Measurements from ENCODE around the gene CACNA2D2.

The CACNA2D2 gene

DNA sequence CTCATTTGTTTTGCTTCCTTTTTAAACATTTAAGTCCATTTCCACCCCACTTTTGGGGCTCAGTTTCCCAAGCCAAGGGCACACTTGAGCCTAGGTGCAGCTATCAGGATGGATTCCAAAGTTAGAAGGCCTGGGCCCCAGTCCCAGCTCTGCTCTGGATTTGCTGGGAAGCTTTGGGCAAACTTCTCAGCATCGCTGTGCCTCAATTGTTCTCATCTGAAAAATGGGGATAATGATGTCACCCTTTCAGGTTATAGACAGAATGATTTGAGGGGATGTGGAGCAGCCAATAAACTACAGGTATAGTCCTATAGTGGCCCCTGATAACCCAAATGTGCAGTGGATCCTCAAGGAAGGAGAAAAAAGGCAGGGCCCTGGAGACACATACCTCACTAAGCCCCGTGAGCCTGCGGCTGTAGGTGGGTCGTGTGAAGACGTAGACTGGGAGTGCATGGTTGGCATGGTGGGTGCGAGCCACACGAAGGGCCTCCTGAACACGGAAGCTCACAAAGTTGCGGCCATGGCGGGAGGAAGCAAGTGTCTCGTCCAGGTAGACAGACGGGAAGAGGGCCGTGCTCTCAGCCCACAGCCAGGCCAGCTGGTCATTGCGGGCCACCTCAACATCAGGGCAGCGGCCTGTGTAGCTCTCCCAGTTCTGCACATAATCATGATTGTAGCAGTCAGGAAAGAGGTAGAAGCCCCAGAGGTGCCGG lies 184.1 kb downstream of the CACNA2D2 start:
- Histone ChIP-seq H3K27ac (replicated peaks) (no peak overlapping the region), H3K27me3 (ENCODE audit: insufficient read depth, poor library complexity, severe bottlenecking) (no peaks in the 10 kb centered on the region), H3K4me3 (replicated peaks; ENCODE audit: insufficient read depth, low read length) (no peak overlapping the region)
- TF ChIP-seq SPI1 (IDR thresholded peaks at IDR 0.05; ENCODE audit: borderline replicate concordance, low read depth) (no peak), GABPA (IDR thresholded peaks at IDR 0.05; ENCODE audit: low read depth) (no peak), POLR2AphosphoS5 (IDR thresholded peaks at IDR 0.05; ENCODE audit: low read depth) (no peak)
- TF ChIP-seq, protein P1, sequence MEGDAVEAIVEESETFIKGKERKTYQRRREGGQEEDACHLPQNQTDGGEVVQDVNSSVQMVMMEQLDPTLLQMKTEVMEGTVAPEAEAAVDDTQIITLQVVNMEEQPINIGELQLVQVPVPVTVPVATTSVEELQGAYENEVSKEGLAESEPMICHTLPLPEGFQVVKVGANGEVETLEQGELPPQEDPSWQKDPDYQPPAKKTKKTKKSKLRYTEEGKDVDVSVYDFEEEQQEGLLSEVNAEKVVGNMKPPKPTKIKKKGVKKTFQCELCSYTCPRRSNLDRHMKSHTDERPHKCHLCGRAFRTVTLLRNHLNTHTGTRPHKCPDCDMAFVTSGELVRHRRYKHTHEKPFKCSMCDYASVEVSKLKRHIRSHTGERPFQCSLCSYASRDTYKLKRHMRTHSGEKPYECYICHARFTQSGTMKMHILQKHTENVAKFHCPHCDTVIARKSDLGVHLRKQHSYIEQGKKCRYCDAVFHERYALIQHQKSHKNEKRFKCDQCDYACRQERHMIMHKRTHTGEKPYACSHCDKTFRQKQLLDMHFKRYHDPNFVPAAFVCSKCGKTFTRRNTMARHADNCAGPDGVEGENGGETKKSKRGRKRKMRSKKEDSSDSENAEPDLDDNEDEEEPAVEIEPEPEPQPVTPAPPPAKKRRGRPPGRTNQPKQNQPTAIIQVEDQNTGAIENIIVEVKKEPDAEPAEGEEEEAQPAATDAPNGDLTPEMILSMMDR (IDR thresholded peaks at IDR 0.05; ENCODE audit: insufficient read depth, low read length), result no peak
- TF ChIP-seq, protein P2, sequence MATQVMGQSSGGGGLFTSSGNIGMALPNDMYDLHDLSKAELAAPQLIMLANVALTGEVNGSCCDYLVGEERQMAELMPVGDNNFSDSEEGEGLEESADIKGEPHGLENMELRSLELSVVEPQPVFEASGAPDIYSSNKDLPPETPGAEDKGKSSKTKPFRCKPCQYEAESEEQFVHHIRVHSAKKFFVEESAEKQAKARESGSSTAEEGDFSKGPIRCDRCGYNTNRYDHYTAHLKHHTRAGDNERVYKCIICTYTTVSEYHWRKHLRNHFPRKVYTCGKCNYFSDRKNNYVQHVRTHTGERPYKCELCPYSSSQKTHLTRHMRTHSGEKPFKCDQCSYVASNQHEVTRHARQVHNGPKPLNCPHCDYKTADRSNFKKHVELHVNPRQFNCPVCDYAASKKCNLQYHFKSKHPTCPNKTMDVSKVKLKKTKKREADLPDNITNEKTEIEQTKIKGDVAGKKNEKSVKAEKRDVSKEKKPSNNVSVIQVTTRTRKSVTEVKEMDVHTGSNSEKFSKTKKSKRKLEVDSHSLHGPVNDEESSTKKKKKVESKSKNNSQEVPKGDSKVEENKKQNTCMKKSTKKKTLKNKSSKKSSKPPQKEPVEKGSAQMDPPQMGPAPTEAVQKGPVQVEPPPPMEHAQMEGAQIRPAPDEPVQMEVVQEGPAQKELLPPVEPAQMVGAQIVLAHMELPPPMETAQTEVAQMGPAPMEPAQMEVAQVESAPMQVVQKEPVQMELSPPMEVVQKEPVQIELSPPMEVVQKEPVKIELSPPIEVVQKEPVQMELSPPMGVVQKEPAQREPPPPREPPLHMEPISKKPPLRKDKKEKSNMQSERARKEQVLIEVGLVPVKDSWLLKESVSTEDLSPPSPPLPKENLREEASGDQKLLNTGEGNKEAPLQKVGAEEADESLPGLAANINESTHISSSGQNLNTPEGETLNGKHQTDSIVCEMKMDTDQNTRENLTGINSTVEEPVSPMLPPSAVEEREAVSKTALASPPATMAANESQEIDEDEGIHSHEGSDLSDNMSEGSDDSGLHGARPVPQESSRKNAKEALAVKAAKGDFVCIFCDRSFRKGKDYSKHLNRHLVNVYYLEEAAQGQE (IDR thresholded peaks at IDR 0.05; ENCODE audit: insufficient replicate concordance, low read depth), result no peak
- DNase-seq (ENCODE audit: low read depth in 1 of 2, low spot score in 1 of 2), result no peak

DNA sequence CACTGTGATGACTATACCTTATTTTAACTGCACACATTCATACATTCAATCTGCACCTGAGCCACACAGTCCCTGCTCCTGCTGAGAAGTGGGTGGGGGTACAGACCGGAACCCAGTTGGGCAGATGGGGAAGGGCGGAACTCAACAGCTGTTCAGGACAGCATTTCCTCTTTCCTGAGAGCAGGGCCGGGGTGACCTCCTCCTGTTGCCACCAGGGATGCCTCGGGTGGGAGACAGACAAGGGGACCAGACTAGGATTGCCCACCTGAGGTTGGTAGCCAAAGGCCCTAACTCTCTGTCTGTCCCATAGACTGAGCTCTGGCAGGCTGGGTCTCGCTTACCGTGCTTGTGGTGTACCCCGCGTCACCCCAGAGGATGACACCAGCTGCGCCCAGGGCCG lies 184.8 kb downstream of the CACNA2D2 start:
- Histone ChIP-seq H3K27ac (replicated peaks) (no peak overlapping the region), H3K4me3 (replicated peaks; ENCODE audit: insufficient read depth, low read length) (no peak overlapping the region), H3K27me3 (ENCODE audit: insufficient read depth, poor library complexity, severe bottlenecking) (no peaks in the 10 kb centered on the region)
- TF ChIP-seq SPI1 (IDR thresholded peaks at IDR 0.05; ENCODE audit: borderline replicate concordance, low read depth) (peak; percentile 94), POLR2AphosphoS5 (IDR thresholded peaks at IDR 0.05; ENCODE audit: low read depth) (0 out of 2 replicates have a peak, but pooled peaks have one; percentile 32)
- TF ChIP-seq, protein P1 (IDR thresholded peaks at IDR 0.05; ENCODE audit: insufficient read depth, low read length), result no peak
- peak in 1 of 2 experiments; percentile 60 for DNase-seq (ENCODE audit: low read depth in 1 of 2, low spot score in 1 of 2)

DNA sequence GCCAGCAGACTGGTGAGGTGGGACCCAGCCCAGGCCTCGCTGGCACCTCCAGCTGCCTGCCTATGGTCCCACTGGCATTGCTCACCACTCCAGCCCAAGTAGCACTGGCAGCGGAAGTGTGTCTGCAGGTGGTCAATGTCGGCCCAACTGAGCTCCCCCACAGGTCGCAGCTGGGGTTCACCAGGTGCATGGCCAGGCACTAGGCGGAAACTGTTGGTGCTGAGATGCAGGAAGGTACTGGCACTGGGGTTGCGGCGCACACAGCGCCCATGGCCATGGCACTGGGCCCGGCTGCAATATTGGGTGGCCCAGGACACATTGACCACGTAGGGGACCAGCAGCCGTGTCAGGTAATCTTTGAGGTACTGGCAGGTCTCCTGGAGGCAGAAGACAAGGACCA lies 185.3 kb downstream of the CACNA2D2 start:
- H3K27ac ChIP-seq (replicated peaks), result no peak overlapping the region
- DNase-seq (ENCODE audit: low read depth in 1 of 2, low spot score in 1 of 2), result no peak
- TF ChIP-seq POLR2AphosphoS5 (IDR thresholded peaks at IDR 0.05; ENCODE audit: low read depth) (no peak), GABPA (IDR thresholded peaks at IDR 0.05; ENCODE audit: low read depth) (no peak), SPI1 (IDR thresholded peaks at IDR 0.05; ENCODE audit: borderline replicate concordance, low read depth) (no peak)
- TF ChIP-seq, protein P1 (IDR thresholded peaks at IDR 0.05; ENCODE audit: insufficient read depth, low read length), result no peak
- TF ChIP-seq, protein P2 (IDR thresholded peaks at IDR 0.05; ENCODE audit: insufficient replicate concordance, low read depth), result no peak

More for the DNA sequence above, 185.3 kb downstream of the CACNA2D2 start:
- Histone ChIP-seq H3K4me3 (replicated peaks; ENCODE audit: insufficient read depth, low read length) (no peak overlapping the region), H3K27me3 (ENCODE audit: insufficient read depth, poor library complexity, severe bottlenecking) (no peaks in the 10 kb centered on the region)
